Tibial artery (tissue), 4 donors: Measurements from ENCODE around the gene CD109.
A peak's percentile ranks its signal among the peaks of the same experiment; 100 is the strongest.

Experiments
- DNase-seq, 2 donors: peaks; one replicate each; pipeline ENCODE4 v3.0.0-alpha.2; 2019
- H3K27ac ChIP-seq, 2 donors: fragments of 200-600 bp; sonication (generic) in 1 of 2; 1 replicate in 1 of 2; 2 replicates in 1 of 2; pipeline ENCODE4 v1.5.1; 2018 to 2019; ENCODE audit warnings: mild to moderate bottlenecking in 1 of 2
- H3K27me3 ChIP-seq, 2 donors: fragments of 200-600 bp; sonication (generic) in 1 of 2; one replicate each; pipeline versions ENCODE4 v1.5.1 to v1.6.0; 2016 to 2019
- H3K36me3 ChIP-seq, 3 donors: fragments of 200-600 bp; sonication (generic) in 2 of 3; one replicate each; pipeline ENCODE4 v1.5.1; 2016 to 2019; ENCODE audit warnings: mild to moderate bottlenecking in 2 of 3
- H3K4me1 ChIP-seq, 4 donors: fragments of 200-600 bp; sonication (generic) in 2 of 4; 1 replicate in 3 of 4; 2 replicates in 1 of 4; pipeline ENCODE4 v1.5.1; 2016 to 2019
- H3K4me3 ChIP-seq, 2 donors: fragments of 200-600 bp; sonication (generic) in 1 of 2; 1 replicate in 1 of 2; 2 replicates in 1 of 2; pipeline ENCODE4 v1.5.1; 2018 to 2019; ENCODE audit warnings: mild to moderate bottlenecking in 2 of 2
- H3K9me3 ChIP-seq, 3 donors: fragments of 200-600 bp; sonication (generic) in 1 of 3; one replicate each; pipeline ENCODE4 v1.5.1; 2016 to 2019
- CTCF ChIP-seq, 2 experiments: fragments of 200-600 bp in 1 of 2; fragments of 450-650 bp in 1 of 2; IDR thresholded peaks; one replicate each; pipeline ENCODE4 v1.5.1; 2017 to 2019; ENCODE audit warnings: antibody characterized with exemption in 2 of 2, mild to moderate bottlenecking in 1 of 2, moderate library complexity in 1 of 2
- intact Hi-C: fragments of 100-400 bp; cut with DNase I; formaldehyde crosslinking; loops from one replicate; pipeline ENCODE4 v1.15.0; 2023; ENCODE audit warnings: low total_unique reads

The CD109 gene

GRCh38 chr6:73733791-73734190 lies 37.8 kb downstream of the CD109 start:
- Histone ChIP-seq H3K27me3 (no peaks in the 10 kb centered on the region), H3K9me3 (no peaks in the 10 kb centered on the region), H3K4me1 (peaks cover 0 to 3% (median 0%) of the 10 kb centered on the region in 4 donors), H3K36me3 (no peaks in the 10 kb centered on the region), H3K4me3 (no peak overlapping the region), H3K27ac (no peak overlapping the region)
- intact Hi-C loops = loop anchor here (5.0 kb wide), 1 partner anchor 56 kb away; no protein-coding TSS in a partner anchor
- no peak for TF ChIP-seq CTCF (IDR thresholded peaks at IDR 0.05)
- DNase-seq = no peak

GRCh38 chr6:73734832-73735453 lies 38.9 kb downstream of the CD109 start:
- no peaks in the 10 kb centered on the region for H3K27me3 ChIP-seq
- intact Hi-C loops = loop anchor here (5.0 kb wide), 1 partner anchor 58 kb away; no protein-coding TSS in a partner anchor
- H3K27ac ChIP-seq = no peak overlapping the region
- no peak for DNase-seq
- no peaks in the 10 kb centered on the region for H3K9me3 ChIP-seq
- TF ChIP-seq CTCF (IDR thresholded peaks at IDR 0.05) = no peak
- peaks cover 0 to 3% (median 0%) of the 10 kb centered on the region in 4 donors for H3K4me1 ChIP-seq
- no peak overlapping the region for H3K4me3 ChIP-seq
- no peaks in the 10 kb centered on the region for H3K36me3 ChIP-seq

- H3K4me1 ChIP-seq = no peaks in the 10 kb centered on the region
- no peak overlapping the region for H3K4me3 ChIP-seq
- no peak overlapping the region for H3K27ac ChIP-seq
- H3K9me3 ChIP-seq = no peaks in the 10 kb centered on the region
- DNase-seq = no peak
- intact Hi-C loops = no loop called here
- no peak for TF ChIP-seq CTCF (IDR thresholded peaks at IDR 0.05)
- no peaks in the 10 kb centered on the region for H3K27me3 ChIP-seq
- no peaks in the 10 kb centered on the region for H3K36me3 ChIP-seq
Observed at GRCh38 chr6:73738367-73739028, 42.5 kb downstream of the CD109 start.

- peak; percentile 67 to 75 for TF ChIP-seq CTCF (IDR thresholded peaks at IDR 0.05)
- H3K27ac ChIP-seq = no peak overlapping the region
- intact Hi-C loops = no loop called here
Observed at GRCh38 chr6:73739096-73739495, 43.1 kb downstream of the CD109 start.

GRCh38 chr6:73742433-73742832 lies 46.4 kb downstream of the CD109 start:
- no peaks in the 10 kb centered on the region for H3K36me3 ChIP-seq
- H3K4me1 ChIP-seq = no peaks in the 10 kb centered on the region
- TF ChIP-seq CTCF (IDR thresholded peaks at IDR 0.05) = no peak
- H3K9me3 ChIP-seq = no peaks in the 10 kb centered on the region
- no peak for DNase-seq
- H3K27ac ChIP-seq = no peak overlapping the region
- intact Hi-C loops = loop anchor here (5.0 kb wide), 1 partner anchor 1470 kb away; no protein-coding TSS in a partner anchor
- no peaks in the 10 kb centered on the region for H3K27me3 ChIP-seq
- no peak overlapping the region for H3K4me3 ChIP-seq

More at GRCh38 chr6:73739096-73739495, 43.1 kb downstream of the CD109 start:
- H3K4me1 ChIP-seq = no peaks in the 10 kb centered on the region
- H3K9me3 ChIP-seq = no peaks in the 10 kb centered on the region
- no peak overlapping the region for H3K4me3 ChIP-seq
- no peak for DNase-seq
- H3K27me3 ChIP-seq = no peaks in the 10 kb centered on the region
- H3K36me3 ChIP-seq = no peaks in the 10 kb centered on the region
